Fibroblast of villous mesenchyme (primary cell): ENCODE results near the gene KCNMA1. TPM values are rescaled to one million over a fixed set of nuclear protein-coding genes. Genes with fewer than 3 reads are reported as not detected.

Source experiments
- DNase-seq: peaks from one replicate; pipeline ENCODE4 v3.0.0-alpha.2; 2010; ENCODE audit warnings: low read depth
- H3K4me3 ChIP-seq: 2 replicates; pipeline ENCODE4 v1.5.1; 2011; ENCODE audit warnings: low read depth, mild to moderate bottlenecking, low read length
- CTCF ChIP-seq: IDR thresholded peaks from 2 replicates; pipeline ENCODE4 v1.5.1; 2012; ENCODE audit warnings: low read depth, mild to moderate bottlenecking, low read length; ENCODE audit not compliant: insufficient read depth
- total RNA-seq: library from RNA; depleted of rRNA; stranded (reverse); fragments of >200 nt; gene quantifications from 2 replicates; pipeline ENCODE4 v1.2.3, GENCODE V29; 2012

KCNMA1 gene
- total RNA-seq, 1 donor, result 36.7 TPM

- no peak overlapping the region for H3K4me3 ChIP-seq
- no peak for TF ChIP-seq CTCF
- DNase-seq, result no peak
These were observed 610.0 kb downstream of the KCNMA1 start for GRCh38 chr10:77027576-77027975.

DNA sequence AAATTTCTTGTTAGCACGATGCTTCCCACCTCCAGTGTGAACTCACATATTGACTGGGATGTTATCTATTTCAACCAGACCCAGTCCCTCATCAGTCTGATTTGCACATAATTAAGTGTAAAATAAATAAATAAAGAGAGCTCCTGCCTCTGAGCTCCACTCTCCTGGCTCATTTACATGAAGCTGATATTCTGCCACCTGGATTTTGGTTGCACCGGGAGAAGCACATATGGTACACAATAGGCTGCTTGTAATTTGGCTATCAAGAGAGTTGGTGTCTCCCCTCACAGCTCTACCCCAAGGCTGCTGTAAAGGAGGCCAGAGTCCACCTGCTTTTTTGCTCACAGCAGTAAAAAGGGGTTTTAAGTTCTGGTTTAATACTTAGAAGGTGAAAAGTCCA is 610.5 kb downstream of the KCNMA1 start:
- no peak for TF ChIP-seq CTCF
- H3K4me3 ChIP-seq, result no peak overlapping the region
- no peak for DNase-seq

DNA sequence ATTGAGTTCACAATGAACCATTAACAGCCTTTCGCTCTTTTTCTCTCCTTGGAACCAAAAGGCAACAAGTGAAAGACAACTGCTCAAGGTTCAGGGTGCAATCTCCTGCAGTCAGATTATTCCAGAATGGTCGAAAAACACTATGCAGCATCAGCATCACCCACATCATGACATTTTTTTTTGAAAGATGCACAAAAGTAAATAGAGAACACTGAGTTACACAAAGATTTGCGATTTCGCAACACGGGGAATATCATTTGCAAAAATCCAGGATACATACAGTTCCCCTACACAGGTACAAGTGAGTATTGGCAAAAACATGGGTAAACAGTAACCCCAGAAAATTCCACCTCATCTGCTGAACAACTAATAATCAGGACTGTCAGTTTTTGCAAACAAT is 611.5 kb downstream of the KCNMA1 start:
- TF ChIP-seq CTCF, result no peak
- no peak overlapping the region for H3K4me3 ChIP-seq
- no peak for DNase-seq

DNA sequence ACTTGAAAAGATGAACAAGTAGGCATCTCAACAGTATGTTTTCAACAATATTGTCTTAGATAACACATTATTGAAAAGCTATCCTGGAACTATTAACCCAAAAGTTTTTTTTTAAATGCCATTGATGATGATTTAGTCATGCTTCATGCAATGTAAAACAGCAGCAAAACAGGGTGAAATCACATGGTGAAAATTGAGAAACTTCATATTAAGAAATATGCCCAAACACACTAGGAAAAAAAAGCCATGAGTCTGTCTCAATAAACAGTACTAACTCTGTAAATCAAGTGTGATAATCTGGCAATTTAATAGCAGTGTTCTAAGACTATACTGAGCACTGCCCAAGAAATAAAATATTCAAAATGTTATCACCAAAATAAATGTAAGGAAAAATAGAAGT is 613.1 kb downstream of the KCNMA1 start:
- no peak overlapping the region for H3K4me3 ChIP-seq
- no peak for TF ChIP-seq CTCF
- DNase-seq, result peak; percentile 10

DNA sequence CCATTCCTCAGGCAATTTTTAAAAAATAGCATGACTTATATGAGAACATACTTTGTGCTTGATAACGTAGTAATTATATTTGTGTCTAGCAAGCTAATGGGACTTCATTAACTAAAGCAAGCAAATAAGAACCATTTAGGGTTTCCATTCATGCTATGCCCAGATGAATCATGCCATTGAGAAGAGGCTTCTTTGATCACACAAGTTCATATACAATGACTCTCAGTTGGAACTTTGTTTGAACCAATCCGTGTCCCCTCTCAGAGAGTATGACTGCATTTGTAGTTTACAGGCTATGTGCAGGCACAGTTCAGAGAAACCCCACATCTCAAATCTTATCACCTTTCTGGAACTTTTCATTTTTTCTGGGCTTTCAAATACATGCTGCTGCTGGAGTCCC is 614.2 kb downstream of the KCNMA1 start:
- H3K4me3 ChIP-seq, result no peak overlapping the region
- DNase-seq, result no peak
- no peak for TF ChIP-seq CTCF

- no peak overlapping the region for H3K4me3 ChIP-seq
- no peak for TF ChIP-seq CTCF
- DNase-seq, result no peak
These were observed 614.9 kb downstream of the KCNMA1 start for GRCh38 chr10:77022671-77023070.

- no peak for TF ChIP-seq CTCF
- H3K4me3 ChIP-seq, result no peak overlapping the region
- no peak for DNase-seq
These were observed 615.6 kb downstream of the KCNMA1 start for GRCh38 chr10:77021966-77022490.
